ENCODE measurements around the gene RET.

Gene RET

DNA sequence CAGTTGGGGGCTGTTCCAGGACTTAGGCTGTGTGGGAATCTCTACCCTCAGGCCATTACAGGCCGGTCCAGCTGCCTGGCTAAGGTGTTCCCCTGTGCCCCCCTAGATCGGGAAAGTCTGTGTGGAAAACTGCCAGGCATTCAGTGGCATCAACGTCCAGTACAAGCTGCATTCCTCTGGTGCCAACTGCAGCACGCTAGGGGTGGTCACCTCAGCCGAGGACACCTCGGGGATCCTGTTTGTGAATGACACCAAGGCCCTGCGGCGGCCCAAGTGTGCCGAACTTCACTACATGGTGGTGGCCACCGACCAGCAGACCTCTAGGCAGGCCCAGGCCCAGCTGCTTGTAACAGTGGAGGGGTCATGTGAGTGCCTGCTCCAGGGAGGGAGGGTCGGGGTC, 34.2 kb downstream of the RET start:
- DNase-seq, result no peak

DNA sequence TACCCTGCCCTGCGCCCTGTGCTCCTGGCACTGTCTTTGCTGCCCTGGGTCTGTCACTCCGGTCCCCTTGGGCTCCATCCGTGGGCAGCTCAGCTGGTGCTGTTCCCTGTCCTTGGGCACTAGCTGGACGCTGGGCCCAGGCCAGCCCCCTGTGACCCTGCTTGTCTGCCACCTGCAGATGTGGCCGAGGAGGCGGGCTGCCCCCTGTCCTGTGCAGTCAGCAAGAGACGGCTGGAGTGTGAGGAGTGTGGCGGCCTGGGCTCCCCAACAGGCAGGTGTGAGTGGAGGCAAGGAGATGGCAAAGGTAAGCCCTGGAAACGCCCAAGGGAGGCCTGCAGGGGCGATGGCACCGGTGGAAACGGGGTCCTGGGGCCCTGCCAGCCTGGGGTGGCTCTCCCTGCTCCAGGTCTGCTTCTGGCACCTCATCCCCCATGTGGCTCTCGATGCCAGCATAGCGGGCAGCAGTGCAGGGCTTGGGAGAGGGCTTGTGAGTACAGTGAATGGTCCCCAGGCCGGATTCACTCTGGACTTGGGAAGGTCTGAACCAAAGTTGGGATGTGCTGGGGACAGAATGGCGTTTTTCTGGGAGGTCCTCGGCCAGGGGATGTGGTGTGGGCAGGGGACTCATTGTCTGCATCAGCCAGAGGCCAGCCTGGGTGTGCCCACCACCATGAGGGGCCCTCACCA, 35.2 kb downstream of the RET start:
- no peak for DNase-seq

DNA sequence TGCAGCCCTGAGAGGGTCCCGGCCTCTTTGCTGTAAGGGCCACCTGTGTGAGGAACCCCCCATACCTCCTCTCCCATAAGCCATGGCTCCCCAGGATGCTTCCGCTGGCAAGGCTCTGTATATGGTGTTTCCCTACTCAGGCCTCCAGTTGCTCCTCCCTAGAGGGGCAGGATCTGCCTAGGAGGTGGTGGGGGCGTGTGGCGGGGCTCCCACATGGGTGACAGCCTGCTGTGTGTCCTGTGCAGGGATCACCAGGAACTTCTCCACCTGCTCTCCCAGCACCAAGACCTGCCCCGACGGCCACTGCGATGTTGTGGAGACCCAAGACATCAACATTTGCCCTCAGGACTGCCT, 35.7 kb downstream of the RET start:
- no peak for DNase-seq

DNA sequence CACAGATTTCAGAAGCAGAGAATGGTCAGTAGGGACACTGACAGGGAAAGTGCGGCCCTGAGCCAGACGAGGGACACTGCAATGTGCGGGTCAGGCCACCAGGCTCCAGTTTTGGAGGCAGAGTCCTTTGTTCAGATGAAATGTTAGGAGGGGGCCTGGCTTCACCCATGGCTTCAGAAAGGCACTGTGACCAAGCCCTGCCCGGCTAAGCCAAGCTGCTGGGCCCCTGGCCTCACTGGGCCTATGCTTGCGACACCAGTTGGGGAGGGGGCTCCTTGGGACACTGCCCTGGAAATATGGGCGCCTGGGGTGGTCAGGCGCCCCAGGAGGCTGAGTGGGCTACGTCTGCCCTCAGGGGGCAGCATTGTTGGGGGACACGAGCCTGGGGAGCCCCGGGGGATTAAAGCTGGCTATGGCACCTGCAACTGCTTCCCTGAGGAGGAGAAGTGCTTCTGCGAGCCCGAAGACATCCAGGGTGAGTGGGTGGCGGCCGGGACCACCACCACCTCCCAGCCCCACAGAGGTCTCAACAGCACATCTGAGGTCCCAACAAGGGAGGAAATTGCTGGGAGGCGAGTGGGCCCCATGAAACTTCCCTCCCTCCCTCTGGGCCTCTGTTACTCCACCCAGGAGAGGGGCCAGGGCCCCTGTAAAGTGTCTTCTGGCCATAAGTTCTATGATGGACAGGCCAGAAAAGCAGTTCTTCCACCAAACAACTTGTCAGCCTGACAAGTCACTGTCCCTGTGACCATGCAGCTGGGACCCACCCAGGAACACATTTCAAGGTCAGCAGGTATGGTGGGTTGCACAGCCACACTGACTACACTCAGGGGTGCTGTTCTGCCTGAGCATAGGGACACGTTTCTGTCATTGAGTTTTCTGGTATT, 36.6 kb downstream of the RET start:
- DNase-seq, result no peak

DNA sequence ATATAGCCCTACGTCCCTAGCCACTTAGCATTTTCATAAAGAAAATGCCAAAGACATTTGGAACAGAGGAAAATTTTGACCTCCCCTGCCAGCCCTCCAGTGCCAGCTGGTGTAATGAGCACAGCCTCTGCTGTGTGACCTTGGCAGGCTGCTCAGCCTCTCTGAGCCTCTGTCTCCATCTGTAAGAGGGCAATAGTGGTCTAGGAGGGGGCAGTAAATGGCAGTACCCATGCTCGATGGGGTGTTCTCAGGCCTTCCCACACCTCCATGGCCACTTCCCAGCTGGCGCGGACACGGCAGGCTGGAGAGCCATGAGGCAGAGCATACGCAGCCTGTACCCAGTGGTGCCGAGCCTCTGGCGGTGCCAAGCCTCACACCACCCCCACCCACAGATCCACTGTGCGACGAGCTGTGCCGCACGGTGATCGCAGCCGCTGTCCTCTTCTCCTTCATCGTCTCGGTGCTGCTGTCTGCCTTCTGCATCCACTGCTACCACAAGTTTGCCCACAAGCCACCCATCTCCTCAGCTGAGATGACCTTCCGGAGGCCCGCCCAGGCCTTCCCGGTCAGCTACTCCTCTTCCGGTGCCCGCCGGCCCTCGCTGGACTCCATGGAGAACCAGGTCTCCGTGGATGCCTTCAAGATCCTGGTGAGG, 37.3 kb downstream of the RET start:
- no peak for DNase-seq

DNA sequence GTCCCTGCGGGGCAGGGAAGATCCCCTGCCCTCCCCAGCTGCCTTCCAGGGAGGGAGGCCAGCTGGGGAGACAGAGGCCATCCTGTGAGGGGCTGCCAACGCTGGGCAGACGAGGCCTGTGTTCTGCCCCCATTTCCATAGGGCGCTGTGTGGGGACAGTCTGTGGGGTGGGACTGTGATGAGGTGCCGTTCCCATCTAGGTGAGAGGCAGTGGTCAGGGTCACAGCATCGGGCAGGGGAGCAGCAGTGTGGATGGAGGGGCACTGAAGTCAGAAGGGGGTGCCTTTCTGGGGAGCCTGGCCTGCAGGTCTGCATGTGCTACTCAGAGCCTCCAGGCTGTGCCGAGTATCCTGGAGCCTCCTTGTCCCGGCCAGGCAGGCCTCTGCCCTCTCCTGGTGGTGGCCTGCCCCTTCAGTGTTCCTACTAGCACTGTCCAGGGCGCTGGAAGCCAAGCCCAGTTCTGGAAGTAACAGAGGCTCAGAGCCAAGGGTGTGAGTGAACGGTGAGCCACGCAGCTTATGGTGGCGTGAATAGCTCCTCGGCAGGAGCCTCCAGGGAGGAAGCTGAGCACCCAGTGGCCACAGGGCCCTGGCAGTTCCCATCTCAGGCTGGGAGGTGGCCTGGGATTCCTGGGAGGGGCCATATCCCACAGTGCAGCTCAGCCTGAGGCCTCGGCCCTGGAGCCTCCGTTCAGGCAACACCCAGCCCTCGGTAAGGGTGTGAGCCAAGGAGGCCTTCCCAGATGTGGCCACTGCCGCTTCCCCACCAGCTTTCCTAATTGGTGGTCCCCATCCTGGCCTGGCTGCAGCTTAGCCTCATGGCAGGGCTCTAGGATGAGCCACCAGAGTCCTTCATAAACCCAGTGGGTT, 38.1 kb downstream of the RET start:
- DNase-seq, result no peak

DNA sequence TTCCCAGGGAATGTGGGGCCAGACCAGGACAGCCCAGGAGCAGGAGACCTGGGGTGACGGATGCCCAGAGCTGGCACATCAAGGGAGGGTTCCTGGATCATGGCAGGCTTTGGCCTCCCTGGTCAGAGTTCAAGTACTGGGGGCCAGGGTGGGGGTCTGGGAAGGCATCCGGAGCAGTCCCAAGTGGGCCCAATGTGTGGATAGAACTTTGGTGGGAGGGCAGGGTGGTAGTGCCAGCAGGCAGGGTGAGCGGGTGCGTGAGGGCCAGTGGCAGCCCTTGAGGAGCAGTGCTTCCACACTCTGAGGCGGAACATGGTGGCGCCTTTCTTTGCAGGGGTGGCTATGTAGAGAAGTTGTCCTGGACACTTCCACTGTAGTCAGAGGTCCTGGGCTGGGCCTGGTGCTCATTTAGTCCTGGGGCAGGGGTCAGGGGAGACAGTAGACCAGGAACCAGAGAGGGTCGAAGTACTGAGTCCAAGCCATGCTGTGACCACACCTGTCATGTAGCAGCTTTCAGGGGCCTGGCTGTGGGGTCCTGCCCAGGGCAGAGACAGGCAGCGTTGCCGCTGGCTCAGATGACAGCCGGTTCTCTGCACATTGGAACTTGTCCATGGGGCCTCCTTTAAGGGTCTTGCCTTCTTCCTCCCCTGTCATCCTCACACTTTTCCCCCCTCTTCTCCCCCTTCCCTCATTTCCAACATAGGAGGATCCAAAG, 39.2 kb downstream of the RET start:
- no peak for DNase-seq

DNA sequence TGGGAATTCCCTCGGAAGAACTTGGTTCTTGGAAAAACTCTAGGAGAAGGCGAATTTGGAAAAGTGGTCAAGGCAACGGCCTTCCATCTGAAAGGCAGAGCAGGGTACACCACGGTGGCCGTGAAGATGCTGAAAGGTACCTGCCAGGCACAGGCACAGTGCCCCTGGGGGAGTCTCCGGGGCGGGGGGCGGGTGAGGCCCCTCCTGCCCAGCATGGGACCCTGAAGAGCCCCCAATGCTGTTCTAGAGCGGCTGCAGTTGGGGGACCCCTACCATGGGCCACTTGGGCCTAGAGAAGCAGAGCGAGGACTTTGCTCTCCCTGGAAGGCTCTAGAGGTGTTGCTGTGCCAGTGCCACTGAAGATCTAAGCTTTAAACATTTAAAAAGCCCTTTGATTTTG, 39.7 kb downstream of the RET start:
- no peak for DNase-seq

DNA sequence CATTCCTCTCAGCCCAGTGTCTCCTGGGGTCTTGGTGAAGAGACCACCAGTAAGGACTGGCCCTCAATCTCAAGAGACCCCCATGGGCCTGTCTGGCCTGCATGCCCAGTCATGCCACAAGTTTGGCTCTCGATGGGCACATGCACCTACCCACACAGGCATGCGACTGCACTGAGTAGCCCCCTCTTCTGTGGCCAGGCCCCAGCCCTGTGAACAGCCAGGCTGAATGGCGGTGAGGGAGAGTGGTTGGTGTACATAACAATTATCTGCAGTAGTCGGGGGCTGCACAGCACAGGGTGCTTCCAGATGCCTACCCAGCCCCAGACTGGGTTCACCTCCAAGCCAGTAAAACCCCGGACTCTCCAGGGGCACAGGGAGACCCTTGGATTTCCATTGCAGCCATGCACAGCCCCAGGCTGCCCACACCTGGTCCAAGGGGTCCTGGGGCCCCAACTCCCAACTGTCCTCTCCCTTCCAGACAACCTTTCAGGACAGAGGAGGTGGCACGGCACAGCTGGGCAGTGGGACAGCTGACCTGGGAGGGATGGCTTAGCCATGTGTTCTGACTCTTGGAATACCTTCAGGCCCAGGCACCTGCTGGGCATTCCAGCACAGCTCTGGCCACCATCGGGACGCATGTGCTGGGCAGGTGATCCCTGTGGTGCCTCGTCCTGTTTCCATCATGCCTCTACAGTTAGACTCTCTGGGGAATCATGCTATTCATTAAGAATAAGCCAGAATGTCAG, 40.3 kb downstream of the RET start:
- no peak for DNase-seq

DNA sequence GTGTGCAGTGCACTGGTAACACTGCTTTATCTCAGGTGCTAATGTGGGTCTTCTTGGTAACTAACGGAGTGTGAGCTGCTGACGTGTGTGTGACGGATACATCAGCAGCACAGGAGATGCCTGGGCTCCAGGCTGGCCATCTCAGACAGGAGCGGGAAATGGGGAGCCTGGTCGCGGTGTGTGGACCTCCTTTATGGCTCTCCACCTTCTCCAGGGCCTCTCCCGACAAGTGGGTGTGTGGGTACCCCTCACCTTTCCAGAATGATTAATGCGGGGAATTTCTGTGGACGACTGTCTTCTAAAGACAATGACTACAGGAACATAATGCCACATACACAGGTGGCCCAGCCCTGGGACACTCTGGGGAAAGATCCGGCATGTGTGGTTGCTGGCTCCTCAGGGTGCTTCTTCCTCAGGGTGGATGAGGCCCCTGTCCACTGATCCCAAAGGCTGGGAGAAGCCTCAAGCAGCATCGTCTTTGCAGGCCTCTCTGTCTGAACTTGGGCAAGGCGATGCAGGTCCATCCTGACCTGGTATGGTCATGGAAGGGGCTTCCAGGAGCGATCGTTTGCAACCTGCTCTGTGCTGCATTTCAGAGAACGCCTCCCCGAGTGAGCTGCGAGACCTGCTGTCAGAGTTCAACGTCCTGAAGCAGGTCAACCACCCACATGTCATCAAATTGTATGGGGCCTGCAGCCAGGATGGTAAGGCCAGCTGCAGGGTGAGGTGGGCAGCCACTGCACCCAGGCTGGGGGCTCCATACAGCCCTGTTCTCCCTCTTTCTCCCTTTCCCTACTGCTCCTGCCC, 41.1 kb downstream of the RET start:
- no peak for DNase-seq

DNA sequence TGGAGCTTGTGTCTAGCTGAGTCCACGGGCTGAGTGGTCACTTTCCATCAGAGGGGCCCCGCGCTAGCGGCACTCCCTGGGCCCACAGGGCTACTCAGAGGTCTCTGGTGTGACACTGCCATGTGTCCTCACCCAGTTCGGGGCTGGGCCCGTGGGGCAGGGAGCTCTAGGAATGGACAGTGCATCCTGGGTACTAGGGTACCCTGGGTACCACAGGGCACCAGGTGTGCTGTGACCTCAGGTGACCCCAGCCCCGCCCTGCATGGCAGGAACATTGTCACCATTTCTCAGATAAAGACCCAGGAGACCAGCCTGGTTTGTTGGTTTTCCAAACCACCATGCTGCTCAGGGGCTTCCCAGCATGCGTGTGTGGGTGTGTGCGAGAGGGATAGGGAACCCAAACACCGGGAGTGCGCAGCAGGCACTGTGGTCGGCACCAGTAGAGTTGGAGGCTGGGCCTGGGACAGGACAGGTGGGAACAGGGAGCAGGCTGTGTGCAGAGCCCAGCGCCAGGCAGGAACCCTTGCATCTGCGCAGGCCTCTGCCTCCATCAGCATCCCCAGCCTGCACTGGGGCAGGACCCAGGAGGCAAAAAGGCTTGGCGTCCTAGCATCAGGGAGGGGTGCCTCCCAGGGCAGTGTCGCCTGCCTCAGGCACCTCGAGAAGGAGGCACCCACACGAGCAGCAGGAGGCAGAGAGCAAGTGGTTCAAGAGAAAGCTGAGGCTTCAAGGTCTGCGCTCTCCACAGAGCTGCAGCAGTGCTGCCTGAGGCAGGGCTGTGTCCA, 42.0 kb downstream of the RET start:
- DNase-seq, result no peak

DNA sequence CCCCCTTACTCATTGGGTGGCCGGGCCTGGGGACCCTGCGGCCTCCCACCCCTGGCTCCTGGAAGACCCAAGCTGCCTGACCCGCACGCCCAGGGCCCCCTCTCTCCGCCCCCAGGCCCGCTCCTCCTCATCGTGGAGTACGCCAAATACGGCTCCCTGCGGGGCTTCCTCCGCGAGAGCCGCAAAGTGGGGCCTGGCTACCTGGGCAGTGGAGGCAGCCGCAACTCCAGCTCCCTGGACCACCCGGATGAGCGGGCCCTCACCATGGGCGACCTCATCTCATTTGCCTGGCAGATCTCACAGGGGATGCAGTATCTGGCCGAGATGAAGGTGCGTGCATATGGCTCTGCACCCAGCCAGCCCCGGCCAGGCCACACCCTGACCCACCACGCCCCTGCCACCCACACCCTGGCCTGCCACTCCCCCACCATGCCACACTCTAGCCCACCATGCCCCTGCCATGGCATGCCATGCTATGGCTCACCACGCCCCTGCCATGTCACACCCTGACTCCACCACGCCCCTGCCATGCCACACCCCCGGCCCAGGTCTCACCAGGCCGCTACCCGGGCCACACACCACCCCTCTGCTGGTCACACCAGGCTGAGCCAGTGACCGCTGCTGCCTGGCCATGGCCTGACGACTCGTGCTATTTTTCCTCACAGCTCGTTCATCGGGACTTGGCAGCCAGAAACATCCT, 42.7 kb downstream of the RET start:
- DNase-seq, result no peak

DNA sequence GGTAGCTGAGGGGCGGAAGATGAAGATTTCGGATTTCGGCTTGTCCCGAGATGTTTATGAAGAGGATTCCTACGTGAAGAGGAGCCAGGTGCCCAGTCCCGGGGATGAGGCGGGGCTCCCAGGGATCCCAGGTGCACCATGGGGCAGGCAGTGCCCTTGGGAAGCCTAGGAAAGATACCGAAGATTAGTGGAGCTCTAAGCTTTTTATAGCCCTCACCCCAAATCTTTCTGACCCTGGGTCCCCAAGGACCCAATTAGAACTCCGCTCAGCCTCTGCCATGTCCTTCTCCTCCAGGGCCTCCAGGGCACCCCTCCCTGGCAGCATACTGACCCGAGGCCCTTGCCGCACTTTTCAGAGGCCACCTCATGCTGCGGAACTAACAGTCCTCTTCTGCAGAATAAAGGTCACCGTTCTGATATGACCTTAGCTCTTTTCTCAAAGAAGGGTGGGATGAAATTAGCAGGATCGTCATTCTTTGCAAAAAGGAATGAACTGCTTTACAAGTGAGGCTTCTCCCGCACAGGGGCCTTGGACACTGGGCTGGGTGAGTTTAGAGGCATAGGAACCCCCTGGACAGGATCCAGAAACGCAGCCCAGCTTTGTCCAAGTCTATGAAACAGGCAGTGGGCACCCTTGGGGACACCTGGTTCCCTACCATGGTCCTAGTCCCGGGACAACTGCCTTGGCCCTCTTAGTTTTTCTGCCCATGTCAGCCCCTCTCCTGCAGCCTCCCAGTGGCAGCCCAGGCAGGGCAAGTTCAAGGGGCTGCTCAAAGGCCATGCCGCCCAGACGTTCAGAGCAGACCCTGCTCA, 43.5 kb downstream of the RET start:
- no peak for DNase-seq

DNA sequence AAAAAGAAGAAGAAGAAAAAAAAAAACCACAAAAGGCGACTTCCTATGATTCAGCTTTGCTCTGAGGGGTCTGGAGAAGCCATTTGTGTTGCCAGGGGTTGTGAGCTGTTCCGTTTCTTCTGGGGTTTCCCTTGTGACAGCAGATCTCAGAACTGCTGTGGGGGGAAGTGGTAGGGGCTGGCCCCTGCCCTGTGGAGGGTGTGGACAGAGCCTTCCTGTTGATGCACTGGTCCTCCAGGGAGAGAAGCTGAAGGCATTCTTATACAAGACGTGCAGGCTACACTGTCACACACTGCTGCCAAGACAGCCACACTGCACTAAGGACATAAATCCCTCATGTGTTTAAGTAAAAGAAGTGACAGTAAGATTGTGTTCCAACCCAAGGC, 44.1 kb downstream of the RET start:
- no peak for DNase-seq

DNA sequence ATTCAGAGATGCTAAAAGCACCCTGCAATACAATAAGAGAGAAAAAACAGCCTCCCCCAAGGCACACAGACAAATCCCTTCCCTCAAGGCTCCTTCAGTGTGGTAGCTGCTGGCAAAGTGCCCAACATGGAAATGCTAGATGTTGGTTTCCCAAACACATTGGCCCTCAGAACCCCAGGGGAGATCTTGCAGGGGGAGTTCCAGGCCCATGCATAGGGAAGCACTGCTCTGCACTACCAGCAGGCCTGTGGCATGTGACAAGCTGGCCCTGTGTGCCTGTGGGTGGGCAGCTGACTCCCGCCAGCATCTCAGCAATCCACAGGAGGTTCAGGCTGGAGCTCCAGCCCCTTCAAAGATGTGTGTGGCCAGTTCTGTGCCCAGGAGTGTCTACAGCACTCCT, 44.6 kb downstream of the RET start:
- DNase-seq, result no peak

DNA sequence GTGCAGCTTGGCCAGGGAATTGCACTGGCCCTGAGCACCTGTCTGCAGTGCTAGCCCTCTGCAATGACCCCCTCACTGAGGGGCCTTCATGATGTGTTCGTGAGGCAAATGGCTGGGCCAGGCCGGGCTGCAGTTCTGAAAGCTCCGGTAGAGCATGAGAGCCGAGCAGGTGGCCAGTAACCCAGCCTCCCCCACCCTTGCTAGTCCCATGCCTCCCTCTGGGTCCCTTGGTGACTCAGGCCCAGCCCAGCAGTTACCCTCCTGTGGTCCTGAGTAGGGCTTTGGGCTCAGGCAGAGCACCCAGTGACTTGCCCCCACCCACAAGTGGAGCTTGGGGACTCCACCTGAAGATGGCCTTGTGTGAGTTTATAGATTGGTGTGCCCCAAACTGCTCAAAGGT, 45.2 kb downstream of the RET start:
- no peak for DNase-seq

DNA sequence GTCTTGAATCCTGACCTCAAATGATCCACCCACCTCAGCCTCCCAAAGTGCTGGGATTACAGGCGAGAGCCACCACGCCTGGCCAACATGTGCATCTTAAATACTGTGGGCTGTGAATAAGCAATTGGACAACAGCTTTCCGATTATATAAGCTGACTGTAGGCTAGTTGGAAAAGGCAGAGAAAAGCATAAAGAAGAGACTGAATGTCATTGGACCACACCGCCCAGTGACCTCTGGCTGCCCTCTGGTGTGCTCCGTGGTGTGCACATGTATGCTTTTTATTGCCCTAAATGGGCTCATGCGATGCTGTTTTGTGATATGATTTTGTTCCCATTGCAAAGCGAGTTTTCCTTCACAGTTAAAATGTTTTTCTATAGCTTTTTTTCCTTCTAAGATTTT, 46.0 kb downstream of the RET start:
- no peak for DNase-seq

DNA sequence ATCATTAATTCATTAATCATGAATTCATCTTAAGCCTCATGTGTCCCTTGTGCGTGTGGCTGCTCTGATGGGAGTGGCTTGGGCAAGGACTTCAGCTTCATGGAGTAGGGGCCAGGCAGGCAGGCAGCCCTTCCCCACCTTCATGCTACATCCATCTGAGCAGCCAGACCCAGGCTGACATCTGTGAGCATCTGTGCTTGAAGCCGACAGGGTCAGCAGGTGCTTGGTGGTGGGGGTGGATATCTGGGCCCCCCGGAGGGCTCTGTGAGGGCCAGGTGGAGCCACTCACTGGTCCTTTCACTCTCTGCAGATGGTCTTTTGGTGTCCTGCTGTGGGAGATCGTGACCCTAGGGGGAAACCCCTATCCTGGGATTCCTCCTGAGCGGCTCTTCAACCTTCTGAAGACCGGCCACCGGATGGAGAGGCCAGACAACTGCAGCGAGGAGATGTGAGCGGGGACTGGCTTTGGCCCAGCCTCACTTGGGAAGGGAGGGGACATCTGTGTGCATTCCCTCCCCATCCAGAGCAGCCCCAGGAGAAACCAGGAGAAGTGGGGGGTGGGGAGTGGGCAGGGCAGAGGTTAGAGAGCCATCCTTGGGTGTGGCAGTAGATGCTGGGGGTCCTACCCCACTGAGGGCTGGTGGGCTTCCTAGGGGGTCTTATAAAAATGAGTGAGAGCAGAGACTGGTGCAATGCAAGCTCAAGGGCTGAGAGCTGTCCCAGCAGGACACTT, 46.7 kb downstream of the RET start:
- no peak for DNase-seq

Measured in NCI-H2029 (cell line).